ENCODE results near the gene DDRGK1.
A peak's percentile ranks its signal among the peaks of the same experiment; 100 is the strongest.
"Not testable (repeated sequence)": the region's sequence is repeated elsewhere in the genome, so short reads cannot be mapped to it uniquely, and the experiment has no call there.

DDRGK1 gene

GRCh38 chr20:3233991-3234498 is 29.6 kb upstream of the DDRGK1 start:
- DNase-seq = no peak

DNA sequence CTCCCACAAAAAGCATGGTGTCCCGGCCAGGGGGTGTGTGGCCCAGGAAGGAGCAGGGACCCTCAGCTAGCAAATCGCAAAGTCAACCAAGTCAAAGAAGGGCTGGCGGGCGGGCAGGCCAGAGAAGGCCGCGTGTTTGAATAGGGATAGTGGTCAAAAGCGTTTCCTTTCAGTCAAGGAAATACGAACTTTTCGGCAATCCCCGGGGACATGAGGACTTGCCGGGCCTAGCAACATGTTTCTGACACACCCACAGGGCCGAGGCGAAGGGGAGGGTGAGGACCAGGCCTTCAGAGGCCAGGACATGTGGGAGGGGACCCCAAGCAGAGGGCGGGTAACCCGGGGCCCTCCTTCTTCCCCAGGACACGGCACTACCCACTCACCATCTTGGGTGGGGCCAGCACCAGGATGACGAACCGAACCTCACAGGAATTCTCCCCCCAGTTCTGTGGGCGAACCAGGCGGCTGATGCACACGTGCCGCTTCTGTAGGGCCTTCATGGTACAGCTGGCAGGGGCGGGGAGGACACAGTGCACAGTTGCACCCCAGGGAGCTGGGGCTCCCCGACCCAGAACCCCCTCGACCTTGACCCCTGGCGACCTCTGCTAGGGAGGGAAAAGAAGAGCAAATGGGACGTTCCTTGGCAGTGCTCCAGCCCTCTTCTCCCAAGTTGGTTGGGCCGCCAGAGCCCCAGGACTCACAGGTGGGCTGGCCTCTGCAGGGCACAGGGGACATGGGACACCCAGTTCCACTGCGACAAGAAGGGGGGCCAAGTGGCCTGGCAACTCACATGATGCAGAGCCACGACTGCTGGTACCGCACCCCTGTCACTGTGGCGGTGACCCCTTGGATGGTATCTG is 28.9 kb upstream of the DDRGK1 start:
- no peak for DNase-seq

GRCh38 chr20:3231889-3232588 is 27.6 kb upstream of the DDRGK1 start:
- DNase-seq = no peak

DNA sequence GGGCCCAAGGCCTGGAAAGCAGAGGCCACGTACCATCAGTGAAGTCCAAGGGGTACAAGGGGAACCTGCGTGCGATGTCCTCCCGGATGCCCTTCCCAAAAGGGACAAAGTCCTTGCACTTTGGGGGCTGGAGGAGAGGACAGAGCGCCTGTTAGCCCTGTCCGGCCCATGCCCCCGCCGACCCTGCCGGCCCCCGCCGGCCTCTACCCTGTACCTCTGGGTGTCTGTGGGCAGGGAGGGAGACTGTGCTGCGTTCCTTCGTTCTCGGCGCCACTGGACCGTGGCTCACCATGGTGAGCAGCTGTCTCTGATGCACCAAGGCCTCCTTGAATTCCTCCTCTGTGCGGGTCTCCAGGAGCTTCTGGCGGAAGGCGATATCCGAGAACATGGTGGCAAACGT is 26.6 kb upstream of the DDRGK1 start:
- DNase-seq = no peak

DNA sequence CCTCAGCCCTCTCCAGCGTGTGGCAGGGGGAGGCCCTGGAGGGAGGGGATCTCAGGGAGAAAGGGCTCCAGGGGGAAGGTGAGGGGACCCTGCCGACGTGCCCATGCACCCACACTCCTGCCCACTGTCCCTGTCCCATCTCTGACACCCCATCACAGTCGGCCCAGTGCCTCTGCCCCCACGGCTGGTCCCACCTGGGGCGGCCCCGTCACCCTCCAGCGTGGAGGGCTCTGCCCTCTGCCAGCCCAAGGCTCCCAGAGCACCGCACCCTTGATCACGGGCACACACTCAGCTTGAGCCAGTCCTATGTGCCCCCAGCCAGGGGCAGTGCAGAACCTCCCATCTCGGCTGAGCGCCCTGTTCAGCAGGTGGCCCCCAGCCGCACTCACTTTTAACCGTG is 25.3 kb upstream of the DDRGK1 start:
- DNase-seq = no peak

DNA sequence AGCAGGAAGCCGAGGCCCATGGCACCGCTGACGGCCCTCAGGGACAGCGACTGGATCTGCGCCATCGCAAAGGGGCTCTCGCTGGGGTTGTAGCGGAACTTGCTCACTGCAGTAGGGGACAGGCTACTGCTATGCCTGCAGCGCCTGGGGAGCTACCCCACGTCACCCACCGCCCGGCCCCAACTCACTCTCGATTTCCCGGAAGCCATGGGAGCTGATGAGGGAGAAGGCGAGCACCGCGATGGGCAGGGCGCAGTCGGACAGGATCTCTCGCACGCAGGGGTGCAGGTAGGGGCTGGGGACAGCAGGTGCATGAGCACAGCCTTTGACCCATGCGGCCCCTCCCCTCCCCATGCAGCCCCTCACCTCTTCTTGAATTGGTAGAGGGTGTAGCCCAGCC is 24.7 kb upstream of the DDRGK1 start:
- no peak for DNase-seq

DNA sequence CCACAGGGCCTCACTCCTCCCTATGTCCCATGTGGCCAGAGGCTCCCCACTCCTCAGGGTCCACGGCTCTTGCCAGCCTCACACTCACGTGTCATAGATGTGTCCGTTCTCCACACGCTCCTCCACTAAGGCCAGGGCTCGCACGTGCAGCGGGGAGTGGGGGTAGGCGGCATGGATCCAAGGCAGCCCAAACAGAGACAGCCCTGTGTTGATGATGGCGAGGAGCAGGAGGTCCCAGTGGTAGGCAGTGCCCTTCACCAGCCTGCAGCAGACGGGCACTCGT is 24.2 kb upstream of the DDRGK1 start:
- no peak for DNase-seq

- no peak for DNase-seq
Observed at GRCh38 chr20:3227936-3228749, 23.7 kb upstream of the DDRGK1 start.

GRCh38 chr20:3227506-3227905 is 23.0 kb upstream of the DDRGK1 start:
- no peak for DNase-seq

GRCh38 chr20:3226864-3227263 is 22.4 kb upstream of the DDRGK1 start:
- DNase-seq = no peak

- no peak for DNase-seq
Observed at GRCh38 chr20:3226093-3226492, 21.6 kb upstream of the DDRGK1 start.

DNA sequence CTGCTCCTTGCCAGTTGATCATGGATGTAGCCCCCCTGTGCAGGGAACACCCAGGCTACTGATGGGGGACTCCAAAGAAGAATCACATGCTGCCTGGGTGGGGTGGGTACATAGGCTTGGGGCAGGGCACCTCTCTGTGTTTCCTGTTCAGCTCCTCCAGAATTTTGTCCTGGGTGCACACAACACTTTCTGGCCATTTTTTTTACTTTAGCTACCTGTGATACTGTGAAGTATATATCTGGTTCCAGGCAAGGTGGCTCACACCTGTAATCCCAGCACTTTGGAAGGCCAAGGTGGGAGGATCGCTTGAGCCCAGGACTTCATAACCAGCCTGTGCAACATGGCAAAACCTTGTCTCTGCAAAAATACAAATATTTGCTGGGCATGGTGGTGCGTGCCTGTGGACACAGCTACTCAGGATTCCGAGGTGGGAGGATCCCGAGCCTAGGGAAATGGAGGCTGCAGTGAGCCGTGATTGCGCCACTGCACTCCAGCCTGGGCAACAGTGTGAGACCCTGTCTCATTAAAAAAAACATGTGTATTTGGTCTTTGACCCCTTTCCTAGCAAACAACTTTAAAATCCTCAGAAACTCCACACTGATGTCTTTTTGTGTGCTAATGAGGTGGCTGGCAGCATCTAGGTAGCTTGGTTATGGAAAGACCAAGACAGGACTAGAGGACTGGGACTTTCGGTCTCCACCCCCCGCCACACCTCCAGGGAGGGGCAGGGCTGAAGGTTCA is 20.4 kb upstream of the DDRGK1 start:
- no peak for DNase-seq

DNA sequence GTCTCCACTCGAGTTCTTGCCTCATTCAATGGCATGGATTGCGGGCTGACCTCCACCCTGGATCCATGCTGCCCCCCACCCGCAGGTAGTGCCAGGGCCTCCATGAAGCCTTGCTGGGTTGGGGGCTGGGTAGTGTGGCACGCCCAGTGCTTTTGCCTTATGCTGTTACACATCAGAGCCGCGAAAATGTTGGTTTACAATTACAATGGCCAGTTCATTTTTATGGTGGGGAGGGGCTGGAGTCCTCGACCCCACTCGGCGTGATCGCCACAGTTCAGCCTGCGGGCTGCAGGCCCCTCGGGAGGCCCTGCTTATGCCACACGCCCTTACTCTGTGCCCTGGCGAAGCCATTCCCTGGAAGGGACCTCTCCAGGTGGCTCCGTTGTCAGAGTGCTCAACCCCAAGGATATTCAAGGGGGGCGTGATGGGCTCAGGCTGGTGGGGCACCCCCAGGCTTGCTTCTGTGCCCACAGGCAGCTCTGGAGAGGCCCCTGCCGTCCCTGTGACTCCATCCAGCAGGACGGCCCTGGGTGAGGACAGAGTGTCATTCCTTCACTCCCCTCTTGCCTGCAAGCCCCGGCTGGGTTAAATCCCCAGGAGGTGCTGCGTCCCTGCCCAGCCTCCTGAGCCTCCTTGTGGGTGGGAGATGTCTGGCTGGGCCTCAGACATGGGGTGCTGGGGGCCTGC is 19.7 kb upstream of the DDRGK1 start:
- no peak for DNase-seq

DNA sequence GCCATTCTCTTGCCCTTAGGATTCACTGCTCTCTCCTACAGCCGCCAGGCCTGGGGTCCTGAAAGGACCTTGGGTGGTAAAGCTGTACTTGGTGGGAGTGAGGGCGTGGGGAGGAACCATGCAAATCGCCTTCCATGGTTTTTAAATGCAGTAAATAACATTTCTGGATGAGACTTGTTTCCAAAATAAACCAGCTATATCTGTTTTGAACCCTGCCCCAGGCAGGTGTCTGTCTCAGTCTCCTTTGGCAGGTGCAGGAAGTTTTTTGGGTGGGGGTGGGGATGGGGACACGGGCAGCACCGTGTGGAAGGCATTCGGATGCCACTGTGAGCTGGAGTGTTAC is 19.1 kb upstream of the DDRGK1 start:
- DNase-seq = no peak

DNA sequence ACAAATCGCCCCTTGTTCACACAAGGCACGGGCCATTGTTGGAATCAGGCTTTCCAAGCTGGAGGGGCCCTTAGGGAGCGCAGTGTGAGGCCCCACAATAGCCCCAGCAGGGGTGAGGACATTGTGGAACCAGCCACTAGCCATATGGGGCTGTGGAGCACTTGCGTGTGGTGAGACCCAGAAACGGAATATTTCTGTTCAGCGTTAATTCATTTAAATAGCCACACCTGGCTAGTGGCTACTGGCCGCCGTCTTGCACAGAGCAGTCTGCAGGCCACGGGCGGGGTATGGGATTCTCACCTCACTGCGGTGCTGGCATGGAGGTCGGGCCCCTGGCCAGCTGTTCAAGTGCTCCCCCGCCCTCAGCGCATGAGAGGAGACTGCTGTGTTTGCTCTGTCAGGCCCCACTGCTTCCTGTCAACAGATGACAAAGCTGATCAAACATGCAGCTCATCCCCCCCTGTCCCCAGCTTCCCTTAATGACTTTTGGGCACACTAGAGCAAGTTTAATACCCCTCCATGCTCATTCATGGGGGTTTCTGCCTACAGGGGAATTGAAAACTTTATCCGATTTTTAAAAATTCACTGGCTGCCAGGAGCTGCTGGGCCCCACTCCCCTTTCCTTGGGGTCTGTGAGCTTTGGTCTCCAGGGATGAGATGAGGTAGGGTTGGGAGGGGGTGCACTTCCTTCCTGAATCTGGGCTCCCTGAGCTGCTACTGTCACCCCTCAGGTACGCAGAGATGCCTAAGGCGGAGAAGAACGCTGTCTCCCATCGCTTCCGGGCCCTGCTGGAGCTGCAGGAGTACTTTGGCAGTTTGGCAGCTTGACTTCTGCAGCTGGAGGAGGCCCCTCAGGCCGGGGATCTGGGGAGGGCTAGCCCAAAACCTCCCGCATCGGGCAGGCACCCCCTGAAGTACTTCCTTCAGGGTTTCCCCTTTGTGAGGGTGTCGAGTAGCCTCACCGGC is 18.4 kb upstream of the DDRGK1 start:
- DNase-seq = no peak

DNA sequence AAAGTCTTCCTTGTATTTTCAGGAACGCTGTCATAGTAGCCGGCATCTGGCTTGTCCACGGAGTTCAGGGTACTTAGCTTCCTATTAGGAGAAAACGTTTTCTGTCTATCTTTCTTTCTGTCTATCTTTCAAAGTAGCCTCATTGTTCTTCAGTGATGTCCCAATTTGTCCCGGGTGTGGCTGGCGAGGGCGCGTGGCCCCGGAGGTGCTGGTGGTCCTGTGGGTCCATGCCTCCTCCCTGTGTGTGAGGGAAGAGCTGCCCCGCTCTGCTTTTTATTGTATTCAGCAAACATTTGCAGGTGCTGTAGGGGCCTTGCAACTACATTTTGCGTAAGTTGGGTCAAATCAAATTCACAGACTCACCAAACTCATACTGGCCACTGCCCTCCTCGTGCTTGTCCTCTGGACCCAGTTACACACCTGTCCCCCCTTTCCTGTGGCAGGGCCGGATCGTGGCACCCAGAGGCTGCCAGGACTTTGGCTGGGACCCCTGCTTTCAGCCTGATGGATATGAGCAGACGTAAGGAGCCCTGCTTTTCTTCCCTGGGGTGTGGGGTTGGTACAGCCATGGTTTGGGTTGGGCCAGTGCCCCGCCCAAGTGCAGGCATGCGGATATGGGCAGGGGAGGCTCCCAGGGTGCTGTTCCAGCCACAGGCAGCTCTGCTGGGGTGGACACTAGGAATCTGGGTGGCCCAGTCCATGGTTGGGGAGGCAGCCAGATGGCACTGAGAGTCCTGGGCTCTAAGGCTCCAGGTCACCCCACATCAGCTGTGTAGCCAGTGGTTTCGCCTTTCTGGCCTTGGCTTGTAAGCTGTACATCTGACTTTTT is 17.1 kb upstream of the DDRGK1 start:
- DNase-seq = no peak

DNA sequence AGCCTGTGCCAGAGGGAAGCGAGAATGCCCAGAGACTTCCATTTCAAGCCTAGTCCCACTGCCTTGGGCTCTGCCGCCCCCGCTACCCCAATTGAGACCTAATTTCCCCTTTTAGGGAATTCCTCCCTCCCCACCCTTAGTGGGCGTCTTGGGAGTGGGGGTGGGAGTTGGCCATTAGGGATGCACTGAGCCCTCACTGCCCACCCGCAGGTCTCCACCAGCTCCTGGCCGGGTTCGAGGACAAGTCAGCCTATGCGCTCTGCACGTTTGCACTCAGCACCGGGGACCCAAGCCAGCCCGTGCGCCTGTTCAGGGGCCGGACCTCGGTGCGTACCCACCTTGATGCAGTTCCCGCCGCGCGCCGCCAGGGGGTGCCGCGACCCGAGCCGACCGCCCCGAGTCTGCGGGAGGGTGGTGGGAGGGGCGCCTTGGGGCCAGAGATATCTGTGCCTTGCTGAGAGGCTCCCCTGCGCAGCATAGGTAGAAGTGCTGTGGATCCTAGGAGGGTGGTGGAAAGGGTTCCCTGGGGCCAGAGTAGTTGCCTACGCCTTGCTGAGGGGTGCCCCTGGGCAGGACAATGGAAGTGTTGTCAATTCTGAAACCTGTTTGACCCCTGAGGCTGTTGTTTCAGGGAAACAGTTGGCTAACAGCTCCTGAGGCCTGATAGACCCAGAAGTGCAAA is 14.0 kb upstream of the DDRGK1 start:
- peak; percentile 82 to 84 for DNase-seq

GRCh38 chr20:3215359-3215917 is 11.0 kb upstream of the DDRGK1 start:
- DNase-seq = not testable (repeated sequence)

GRCh38 chr20:3213226-3213625 is 8.7 kb upstream of the DDRGK1 start:
- DNase-seq = no peak

Data from stimulated activated CD4-positive, alpha-beta T cell treated with anti-CD3 and anti-CD28 coated beads, Interleukin-2, amount 100 ng/mL, for 24 hours (primary cell).